Purkinje cell (primary cell): Measurements from ENCODE around the gene PLEKHB2. TPM values are rescaled to one million over a fixed set of nuclear protein-coding genes. Genes with fewer than 3 reads are reported as not detected.

Experiments used
- polyA plus RNA-seq: library from polyadenylated mRNA; unstranded; fragments of >200 nt; fragmentation: Nextera tagmentation; gene quantifications from 2 replicates; pipeline ENCODE4 v1.2.1, GENCODE V29; 2014

Gene PLEKHB2, protein sequence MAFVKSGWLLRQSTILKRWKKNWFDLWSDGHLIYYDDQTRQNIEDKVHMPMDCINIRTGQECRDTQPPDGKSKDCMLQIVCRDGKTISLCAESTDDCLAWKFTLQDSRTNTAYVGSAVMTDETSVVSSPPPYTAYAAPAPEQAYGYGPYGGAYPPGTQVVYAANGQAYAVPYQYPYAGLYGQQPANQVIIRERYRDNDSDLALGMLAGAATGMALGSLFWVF
- polyA plus RNA-seq: 101 and 114 TPM in 2 replicates

GRCh38 chr2:131105156-131105949 lies at the start of gene PLEKHB2:
TSS of gene PLEKHB2 (plus strand) at chr2:131105336. CDS start at chr2:131120942, 15,606 bp downstream.

DNA sequence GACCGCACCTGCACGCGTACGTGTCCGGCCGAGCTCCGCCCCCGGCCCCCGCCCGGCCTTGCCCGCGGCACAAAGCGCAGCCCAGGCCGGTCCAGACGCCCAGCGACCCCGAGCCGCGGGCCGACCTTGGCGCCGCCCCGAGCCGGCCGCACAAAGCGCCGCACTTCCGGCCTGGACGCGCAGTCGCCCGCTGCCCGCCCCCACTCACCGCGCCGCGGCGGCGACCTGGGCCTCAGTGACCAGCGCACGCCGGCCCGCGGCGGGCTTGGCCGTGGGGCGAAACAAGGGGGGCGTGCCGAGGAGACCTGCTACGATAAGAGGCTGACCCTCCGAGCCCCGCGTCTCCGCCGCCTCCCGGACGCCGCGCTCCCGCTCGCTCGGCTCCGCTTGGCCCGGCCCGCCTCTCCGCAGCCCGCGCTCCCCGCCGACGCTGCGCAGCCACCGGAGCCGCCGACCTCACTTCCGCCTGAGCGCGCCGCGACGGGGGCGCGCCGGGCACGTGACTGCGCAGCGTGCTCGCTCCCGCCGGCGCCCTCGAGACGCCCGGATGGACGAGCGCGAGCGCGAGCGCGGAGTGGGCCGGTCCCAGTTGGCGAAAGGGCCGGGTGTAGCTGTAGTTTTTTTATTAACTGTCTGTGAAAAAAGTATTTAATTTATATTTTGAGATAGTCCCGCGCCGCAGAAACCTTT lies 12.0 kb upstream of the PLEKHB2 start, which contains the start of gene FAM168B:
Gene FAM168B, minus strand, starts transcription at position 455 of the 690 bp plus-strand sequence. CDS start 10,814 bp downstream, outside the sequence.

Other genes starting within 250 kb of the PLEKHB2 start
- 13.4 and 17.4 TPM in 2 replicates for gene FAM168B, start 11.9 kb upstream of the PLEKHB2 start, polyA plus RNA-seq
- not detected in 2 replicates for gene POTEE, start 104.2 kb downstream of the PLEKHB2 start, polyA plus RNA-seq